ENCODE results near the gene MED29. TPM values are rescaled to one million over a fixed set of nuclear protein-coding genes. Genes with fewer than 3 reads are reported as not detected.

The MED29 gene
- total and polyA plus RNA-seq, 10 of the 15 experiments (the other 5 are each of a cell fraction or from before 2014, with no cell fraction given) = 3.2 to 36.6 (median 22.8) TPM

DNA sequence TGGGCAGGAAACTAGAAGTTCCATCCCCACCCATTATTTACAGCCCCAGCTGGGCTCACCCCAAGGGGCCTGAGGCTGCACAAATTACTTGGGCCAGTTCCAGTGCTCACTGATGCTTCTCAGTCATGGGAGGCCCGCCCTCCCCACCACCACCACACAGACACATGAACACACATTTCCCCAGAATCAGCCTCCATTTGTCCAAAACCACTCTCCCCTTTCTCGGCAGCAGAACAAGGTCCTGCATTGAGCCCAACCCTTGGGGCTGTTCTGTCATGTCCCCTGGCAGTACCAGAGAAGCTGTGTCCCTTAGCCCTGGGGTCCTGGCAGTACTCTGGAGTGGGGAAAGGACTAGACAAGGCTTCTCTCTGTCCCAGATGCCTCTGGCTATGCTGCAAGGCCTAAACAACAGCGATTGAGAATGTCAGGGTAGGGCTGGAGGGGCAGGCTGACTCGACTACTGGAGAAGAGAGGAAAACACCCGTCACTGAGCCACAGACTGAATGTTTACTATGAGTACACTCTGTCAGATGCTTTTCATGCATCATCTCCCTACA is 27.2 kb upstream of the MED29 start:
- H3K4me1 ChIP-seq (ENCODE audit: control insufficient read depth, insufficient read depth, low read length) = peaks cover 8% of the 10 kb centered on the region
- RAD21 ChIA-PET (ENCODE audit: unreplicated experiment) = no interaction called here
- DNase-seq (ENCODE audit: low read depth, low spot score) (no peak), ATAC-seq (peak; percentile 54), FAIRE-seq (no peak)
- no peak overlapping the region for H3K4me2 ChIP-seq (ENCODE audit: control insufficient read depth, insufficient read depth)
- no peak overlapping the region for H3K9ac ChIP-seq (ENCODE audit: control insufficient read depth, insufficient read depth, low read length)
- H3K79me2 ChIP-seq (ENCODE audit: control insufficient read depth, insufficient read depth, low read length) = no peaks in the 10 kb centered on the region
- no peaks in the 10 kb centered on the region for H3K27me3 ChIP-seq (replicated peaks in 1 of 2; ENCODE audit: control insufficient read depth in 2 of 2, insufficient read depth in 2 of 2, low read length in 1 of 2)
- intact Hi-C loops (cut with micrococcal nuclease; ENCODE audit: unreplicated experiment) = no loop called here
- POLR2A ChIA-PET = no interaction called here
- H3K27ac ChIP-seq (ENCODE audit: control insufficient read depth, insufficient read depth) = no peak overlapping the region; the same call in 1 of the 2 replicates
- H3K36me3 ChIP-seq (ENCODE audit: control insufficient read depth in 2 of 2, insufficient read depth in 2 of 2, low read length in 1 of 2) = peaks cover under 1 to 4% of the 10 kb centered on the region in 2 experiments; a peak in 3 of 4 replicates
- no peak overlapping the region for H3K4me3 ChIP-seq
- CTCF ChIA-PET = no interaction called here
- H2AFZ ChIP-seq (ENCODE audit: control insufficient read depth, low read depth, low read length) = no peak overlapping the region
- 35% methylated on average over 5 of the region's 5 CpGs for WGBS (ENCODE audit: insufficient coverage, insufficient replicate concordance, low lambda C conversion rate, missing lambda C conversion rate)
- peak; percentile 26 for TF ChIP-seq MEF2B (IDR thresholded peaks at IDR 0.05; ENCODE audit: partially characterized antibody, poor library complexity, severe bottlenecking)
- no peak for TF ChIP-seq NBN (IDR thresholded peaks at IDR 0.05)
- no TSS peak for BruUV-seq (replicated peaks)
- H4K20me1 ChIP-seq (ENCODE audit: control insufficient read depth, insufficient read depth) = no peaks in the 10 kb centered on the region
- in situ Hi-C loops (cut with MboI) = no loop called here
- SMC1A ChIA-PET (ENCODE audit: uncharacterized antibody, unreplicated experiment) = no interaction called here
- H3K9me3 ChIP-seq (replicated peaks; ENCODE audit: control insufficient read depth, insufficient read depth, low read length) = no peaks in the 10 kb centered on the region

DNA sequence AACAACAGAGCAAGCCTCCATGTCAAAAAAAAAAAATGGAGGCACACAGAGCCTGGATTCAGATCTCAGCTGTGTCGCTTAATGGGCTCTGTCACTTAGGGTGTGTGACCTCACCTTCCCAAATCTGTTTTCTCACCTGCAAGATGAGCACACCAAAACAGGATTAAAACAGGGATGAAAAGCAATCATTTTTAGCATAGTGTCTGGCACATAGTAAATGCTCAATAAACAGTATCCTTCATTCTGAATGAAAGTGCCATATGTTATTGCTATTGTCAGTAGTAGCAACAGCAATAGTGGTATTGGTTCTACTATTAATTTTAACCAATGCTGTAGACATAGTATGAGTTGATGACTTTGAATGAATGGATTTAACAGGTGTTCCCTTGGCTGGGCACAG is 25.6 kb upstream of the MED29 start:
- RAD21 ChIA-PET (ENCODE audit: unreplicated experiment) = no interaction called here
- no peak overlapping the region for H2AFZ ChIP-seq (ENCODE audit: control insufficient read depth, low read depth, low read length)
- intact Hi-C loops (cut with micrococcal nuclease; ENCODE audit: unreplicated experiment) (no loop called here), in situ Hi-C loops (cut with MboI) (no loop called here)
- peaks cover 8% of the 10 kb centered on the region for H3K4me1 ChIP-seq (ENCODE audit: control insufficient read depth, insufficient read depth, low read length)
- WGBS (ENCODE audit: insufficient coverage, insufficient replicate concordance, low lambda C conversion rate, missing lambda C conversion rate) = 50% methylated on average over 1 of the region's 1 CpG
- H3K79me2 ChIP-seq (ENCODE audit: control insufficient read depth, insufficient read depth, low read length) = no peaks in the 10 kb centered on the region
- H3K27ac ChIP-seq (ENCODE audit: control insufficient read depth, insufficient read depth) = no peak overlapping the region
- SMC1A ChIA-PET (ENCODE audit: uncharacterized antibody, unreplicated experiment) = interaction anchor here (0.5 kb wide), 1 partner anchor 145 kb away, joined by 4 read pairs; no protein-coding TSS in a partner anchor
- H3K9me3 ChIP-seq (replicated peaks; ENCODE audit: control insufficient read depth, insufficient read depth, low read length) = no peaks in the 10 kb centered on the region
- H3K9ac ChIP-seq (ENCODE audit: control insufficient read depth, insufficient read depth, low read length) = no peak overlapping the region
- ATAC-seq (no peak), DNase-seq (ENCODE audit: low read depth, low spot score) (no peak), FAIRE-seq (no peak)
- no peak overlapping the region for H3K4me3 ChIP-seq
- CTCF ChIA-PET = no interaction called here
- no peaks in the 10 kb centered on the region for H4K20me1 ChIP-seq (ENCODE audit: control insufficient read depth, insufficient read depth)
- POLR2A ChIA-PET = no interaction called here
- BruUV-seq (replicated peaks) = no TSS peak
- H3K36me3 ChIP-seq (ENCODE audit: control insufficient read depth in 2 of 2, insufficient read depth in 2 of 2, low read length in 1 of 2) = peaks cover 3 to 6% of the 10 kb centered on the region in 2 experiments; a peak in 2 of 4 replicates
- no peaks in the 10 kb centered on the region for H3K27me3 ChIP-seq (replicated peaks in 1 of 2; ENCODE audit: control insufficient read depth in 2 of 2, insufficient read depth in 2 of 2, low read length in 1 of 2)
- H3K4me2 ChIP-seq (ENCODE audit: control insufficient read depth, insufficient read depth) = no peak overlapping the region
- TF ChIP-seq ZSCAN29 (IDR thresholded peaks at IDR 0.05) = no peak
- TF ChIP-seq ESRRA (IDR thresholded peaks at IDR 0.05; ENCODE audit: low read length) = no peak
- TF ChIP-seq STAT1 (conservative IDR thresholded peaks at IDR 0.05) = no peak
- TF ChIP-seq ATF7 (IDR thresholded peaks at IDR 0.05; ENCODE audit: low read depth) = no peak
- TF ChIP-seq KAT2A (conservative IDR thresholded peaks at IDR 0.05; ENCODE audit: control insufficient read depth, low read depth, low read length) = no peak
- TF ChIP-seq NFIC (IDR thresholded peaks at IDR 0.05; ENCODE audit: low read depth, low read length) = no peak
- TF ChIP-seq, protein P1, sequence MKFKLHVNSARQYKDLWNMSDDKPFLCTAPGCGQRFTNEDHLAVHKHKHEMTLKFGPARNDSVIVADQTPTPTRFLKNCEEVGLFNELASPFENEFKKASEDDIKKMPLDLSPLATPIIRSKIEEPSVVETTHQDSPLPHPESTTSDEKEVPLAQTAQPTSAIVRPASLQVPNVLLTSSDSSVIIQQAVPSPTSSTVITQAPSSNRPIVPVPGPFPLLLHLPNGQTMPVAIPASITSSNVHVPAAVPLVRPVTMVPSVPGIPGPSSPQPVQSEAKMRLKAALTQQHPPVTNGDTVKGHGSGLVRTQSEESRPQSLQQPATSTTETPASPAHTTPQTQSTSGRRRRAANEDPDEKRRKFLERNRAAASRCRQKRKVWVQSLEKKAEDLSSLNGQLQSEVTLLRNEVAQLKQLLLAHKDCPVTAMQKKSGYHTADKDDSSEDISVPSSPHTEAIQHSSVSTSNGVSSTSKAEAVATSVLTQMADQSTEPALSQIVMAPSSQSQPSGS (IDR thresholded peaks at IDR 0.05; ENCODE audit: low read length) = no peak
- TF ChIP-seq, protein P2, sequence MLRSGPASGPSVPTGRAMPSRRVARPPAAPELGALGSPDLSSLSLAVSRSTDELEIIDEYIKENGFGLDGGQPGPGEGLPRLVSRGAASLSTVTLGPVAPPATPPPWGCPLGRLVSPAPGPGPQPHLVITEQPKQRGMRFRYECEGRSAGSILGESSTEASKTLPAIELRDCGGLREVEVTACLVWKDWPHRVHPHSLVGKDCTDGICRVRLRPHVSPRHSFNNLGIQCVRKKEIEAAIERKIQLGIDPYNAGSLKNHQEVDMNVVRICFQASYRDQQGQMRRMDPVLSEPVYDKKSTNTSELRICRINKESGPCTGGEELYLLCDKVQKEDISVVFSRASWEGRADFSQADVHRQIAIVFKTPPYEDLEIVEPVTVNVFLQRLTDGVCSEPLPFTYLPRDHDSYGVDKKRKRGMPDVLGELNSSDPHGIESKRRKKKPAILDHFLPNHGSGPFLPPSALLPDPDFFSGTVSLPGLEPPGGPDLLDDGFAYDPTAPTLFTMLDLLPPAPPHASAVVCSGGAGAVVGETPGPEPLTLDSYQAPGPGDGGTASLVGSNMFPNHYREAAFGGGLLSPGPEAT (IDR thresholded peaks at IDR 0.05; ENCODE audit: low read depth) = no peak
- TF ChIP-seq BHLHE40 (IDR thresholded peaks at IDR 0.05; ENCODE audit: borderline replicate concordance in 1 of 2, low read depth in 2 of 2, low read length in 1 of 2) = no peak
- no peak for TF ChIP-seq POLR2A (IDR thresholded peaks at IDR 0.05; ENCODE audit: low read depth, low read length)
- no peak for TF ChIP-seq PAX5 (IDR thresholded peaks at IDR 0.05; ENCODE audit: borderline replicate concordance, low read depth, low read length)
- TF ChIP-seq ETV6 (conservative IDR thresholded peaks at IDR 0.05 in 1 of 2, IDR thresholded peaks at IDR 0.05 in 1 of 2; ENCODE audit: borderline replicate concordance in 1 of 2, low read depth in 1 of 2) = no peak
- TF ChIP-seq MXI1 (IDR thresholded peaks at IDR 0.05; ENCODE audit: low read depth, low read length) = no peak
- TF ChIP-seq NFYB (IDR thresholded peaks at IDR 0.05; ENCODE audit: insufficient read depth, low read depth, low read length) = no peak

Data from GM12878 (cell line).